ENCODE results near the gene RFTN1.

Gene RFTN1

DNA sequence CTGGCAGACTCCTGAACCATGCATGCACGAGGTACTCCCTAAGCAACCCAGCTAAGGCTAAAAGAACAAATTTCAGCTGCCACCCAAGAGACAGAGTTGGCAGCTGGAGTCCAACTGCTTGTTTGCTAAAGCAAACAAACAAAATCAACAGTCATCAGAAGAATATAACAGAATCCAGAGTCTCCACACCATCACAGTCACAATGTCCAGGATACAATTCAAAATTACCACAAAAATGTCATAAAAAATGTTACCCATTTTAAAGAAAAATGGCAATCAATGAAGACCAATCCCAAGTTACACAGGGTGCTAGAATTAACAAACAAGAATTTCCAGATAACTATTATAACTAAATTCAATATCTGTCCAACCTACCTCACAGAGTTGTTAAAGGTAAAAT, 42.9 kb downstream of the RFTN1 start:
- Histone ChIP-seq H3K27ac (ENCODE audit: low read depth, low read length) (no peak overlapping the region), H3K4me1 (ENCODE audit: control insufficient read depth in 1 of 2, insufficient read depth in 2 of 2, low read length in 2 of 2) (peaks cover 5 to 6% of the 10 kb centered on the region in 2 donors), H3K9ac (ENCODE audit: low read depth in 1 of 2, low read length in 2 of 2) (no peak overlapping the region), H3K27me3 (ENCODE audit: control insufficient read depth in 1 of 2, insufficient read depth in 2 of 2, low read length in 2 of 2) (no peaks in the 10 kb centered on the region), H3K4me3 (ENCODE audit: low read depth in 1 of 2, low read length in 2 of 2) (no peak overlapping the region), H3K36me3 (ENCODE audit: control insufficient read depth in 1 of 2, insufficient read depth in 2 of 2, low read length in 2 of 2) (peaks cover 3% of the 10 kb centered on the region in 2 donors), H3K9me3 (ENCODE audit: control insufficient read depth in 1 of 2, low read length in 2 of 2) (no peaks in the 10 kb centered on the region)

DNA sequence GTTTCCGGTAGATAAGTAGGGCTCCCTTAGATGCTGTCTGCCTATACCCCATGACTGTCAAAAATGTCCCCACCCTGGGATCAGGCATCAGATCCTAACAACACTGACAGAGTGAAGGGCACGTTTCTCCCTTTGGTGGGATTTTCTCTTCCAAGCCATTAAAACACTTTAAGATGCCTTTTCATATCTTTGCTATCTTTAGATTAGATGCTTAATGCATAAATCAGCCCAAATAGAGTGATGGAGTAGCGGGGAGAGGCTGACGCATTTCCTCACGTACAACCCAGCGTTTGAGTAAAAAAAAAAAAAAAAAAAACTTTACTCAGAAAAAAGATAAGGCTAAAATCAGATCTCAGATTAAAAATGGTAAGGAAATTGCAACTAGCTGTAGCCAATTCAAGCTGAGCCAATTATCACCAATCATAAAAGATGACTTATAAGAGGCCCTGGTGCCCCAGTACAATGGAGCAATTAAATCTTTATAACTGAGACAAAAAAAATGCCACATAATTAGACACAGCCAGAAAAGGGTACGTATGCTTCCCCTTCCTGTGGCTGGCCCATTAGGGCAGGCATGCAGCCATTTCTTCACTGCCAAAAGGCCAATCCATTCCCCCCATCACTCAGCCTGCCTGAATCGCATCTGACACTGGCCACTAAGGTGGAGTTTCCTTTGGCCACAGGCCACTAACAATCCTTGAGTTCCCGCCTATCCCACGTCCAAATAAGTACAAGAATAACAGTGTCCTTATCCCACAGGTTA, 45.0 kb downstream of the RFTN1 start:
- H3K27me3 ChIP-seq (ENCODE audit: control insufficient read depth in 1 of 2, insufficient read depth in 2 of 2, low read length in 2 of 2), result no peaks in the 10 kb centered on the region
- no peak overlapping the region for H3K4me3 ChIP-seq (ENCODE audit: low read depth in 1 of 2, low read length in 2 of 2)
- no peak overlapping the region for H3K9ac ChIP-seq (ENCODE audit: low read depth in 1 of 2, low read length in 2 of 2)
- no peak overlapping the region for H3K27ac ChIP-seq (ENCODE audit: low read depth, low read length)
- H3K4me1 ChIP-seq (ENCODE audit: control insufficient read depth in 1 of 2, insufficient read depth in 2 of 2, low read length in 2 of 2), result peaks cover 3 to 6% of the 10 kb centered on the region in 2 donors
- H3K36me3 ChIP-seq (ENCODE audit: control insufficient read depth in 1 of 2, insufficient read depth in 2 of 2, low read length in 2 of 2), result peaks cover 3% of the 10 kb centered on the region in 2 donors
- H3K9me3 ChIP-seq (ENCODE audit: control insufficient read depth in 1 of 2, low read length in 2 of 2), result no peaks in the 10 kb centered on the region

DNA sequence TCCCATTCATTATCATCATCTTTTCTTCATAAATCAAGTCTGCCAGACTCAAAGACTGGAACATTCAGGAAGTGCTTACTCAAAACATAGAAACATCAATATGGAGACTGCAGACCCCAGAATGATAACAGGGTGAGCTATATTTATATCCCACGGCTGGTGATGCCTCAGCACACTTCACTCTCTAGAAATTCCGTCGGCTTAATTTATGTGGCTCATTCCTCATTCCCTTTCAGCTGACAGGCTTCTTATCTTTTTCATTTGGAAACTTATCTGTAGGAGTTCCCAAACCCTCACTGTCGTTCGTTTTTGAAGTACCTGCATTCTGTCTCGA, 45.5 kb downstream of the RFTN1 start:
- no peak overlapping the region for H3K27ac ChIP-seq (ENCODE audit: low read depth, low read length)
- H3K4me3 ChIP-seq (ENCODE audit: low read depth in 1 of 2, low read length in 2 of 2), result no peak overlapping the region
- H3K4me1 ChIP-seq (ENCODE audit: control insufficient read depth in 1 of 2, insufficient read depth in 2 of 2, low read length in 2 of 2), result peaks cover 3 to 6% of the 10 kb centered on the region in 2 donors

DNA sequence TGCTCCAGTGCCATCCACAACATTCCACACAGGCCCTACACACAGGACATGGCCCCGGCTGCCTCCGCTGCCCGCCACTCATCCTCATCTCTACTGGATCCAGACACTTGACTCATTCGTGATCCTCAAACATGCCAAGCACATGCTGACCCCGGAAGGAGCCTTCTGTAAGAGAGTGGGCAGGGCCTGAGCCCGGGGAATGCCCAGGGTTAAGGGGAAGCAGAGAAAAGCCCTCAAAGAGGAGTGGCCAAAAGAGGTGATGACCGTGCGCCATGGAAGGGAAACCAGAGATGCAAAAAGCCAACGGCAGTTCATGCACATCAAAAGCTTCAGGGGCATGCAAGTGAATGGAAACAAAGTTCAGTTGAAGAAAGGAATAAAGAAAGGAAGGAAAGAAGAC, 46.1 kb downstream of the RFTN1 start:
- Histone ChIP-seq H3K36me3 (ENCODE audit: control insufficient read depth in 1 of 2, insufficient read depth in 2 of 2, low read length in 2 of 2) (peaks cover under 1 to 3% of the 10 kb centered on the region in 2 donors), H3K27ac (ENCODE audit: low read depth, low read length) (no peak overlapping the region), H3K27me3 (ENCODE audit: control insufficient read depth in 1 of 2, insufficient read depth in 2 of 2, low read length in 2 of 2) (no peaks in the 10 kb centered on the region), H3K4me1 (ENCODE audit: control insufficient read depth in 1 of 2, insufficient read depth in 2 of 2, low read length in 2 of 2) (peaks cover 3 to 6% of the 10 kb centered on the region in 2 donors), H3K4me3 (ENCODE audit: low read depth in 1 of 2, low read length in 2 of 2) (no peak overlapping the region), H3K9ac (ENCODE audit: low read depth in 1 of 2, low read length in 2 of 2) (no peak overlapping the region), H3K9me3 (ENCODE audit: control insufficient read depth in 1 of 2, low read length in 2 of 2) (no peaks in the 10 kb centered on the region)

More for the DNA sequence above, 45.5 kb downstream of the RFTN1 start:
- Histone ChIP-seq H3K36me3 (ENCODE audit: control insufficient read depth in 1 of 2, insufficient read depth in 2 of 2, low read length in 2 of 2) (peaks cover 3% of the 10 kb centered on the region in 2 donors), H3K9me3 (ENCODE audit: control insufficient read depth in 1 of 2, low read length in 2 of 2) (no peaks in the 10 kb centered on the region), H3K27me3 (ENCODE audit: control insufficient read depth in 1 of 2, insufficient read depth in 2 of 2, low read length in 2 of 2) (no peaks in the 10 kb centered on the region), H3K9ac (ENCODE audit: low read depth in 1 of 2, low read length in 2 of 2) (no peak overlapping the region)

DNA sequence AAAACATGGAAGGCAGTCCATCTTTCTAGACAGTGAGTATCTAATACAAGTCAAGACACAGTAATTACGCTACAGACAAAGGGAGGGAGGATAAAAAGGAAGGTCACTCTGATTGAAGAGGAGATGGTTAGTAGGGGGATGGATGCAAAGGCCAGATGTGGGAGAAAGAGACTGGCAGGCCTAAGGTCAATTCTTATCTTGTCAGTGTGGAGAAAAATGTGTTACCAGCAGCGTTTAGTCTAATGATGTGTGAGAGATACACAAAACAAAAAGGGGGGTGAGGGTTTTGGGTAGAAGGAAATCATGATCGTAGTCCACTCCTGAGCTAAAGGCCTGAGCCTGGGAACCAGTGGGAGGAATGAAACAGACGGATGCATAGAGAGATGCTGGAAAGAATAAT, 46.7 kb downstream of the RFTN1 start:
- no peak overlapping the region for H3K9ac ChIP-seq (ENCODE audit: low read depth in 1 of 2, low read length in 2 of 2)
- H3K27ac ChIP-seq (ENCODE audit: low read depth, low read length), result no peak overlapping the region
- peaks cover 3 to 6% of the 10 kb centered on the region in 2 donors for H3K4me1 ChIP-seq (ENCODE audit: control insufficient read depth in 1 of 2, insufficient read depth in 2 of 2, low read length in 2 of 2)
- H3K4me3 ChIP-seq (ENCODE audit: low read depth in 1 of 2, low read length in 2 of 2), result no peak overlapping the region
- no peaks in the 10 kb centered on the region for H3K9me3 ChIP-seq (ENCODE audit: control insufficient read depth in 1 of 2, low read length in 2 of 2)
- no peaks in the 10 kb centered on the region for H3K27me3 ChIP-seq (ENCODE audit: control insufficient read depth in 1 of 2, insufficient read depth in 2 of 2, low read length in 2 of 2)
- H3K36me3 ChIP-seq (ENCODE audit: control insufficient read depth in 1 of 2, insufficient read depth in 2 of 2, low read length in 2 of 2), result peaks cover 0 to 3% of the 10 kb centered on the region in 2 donors

DNA sequence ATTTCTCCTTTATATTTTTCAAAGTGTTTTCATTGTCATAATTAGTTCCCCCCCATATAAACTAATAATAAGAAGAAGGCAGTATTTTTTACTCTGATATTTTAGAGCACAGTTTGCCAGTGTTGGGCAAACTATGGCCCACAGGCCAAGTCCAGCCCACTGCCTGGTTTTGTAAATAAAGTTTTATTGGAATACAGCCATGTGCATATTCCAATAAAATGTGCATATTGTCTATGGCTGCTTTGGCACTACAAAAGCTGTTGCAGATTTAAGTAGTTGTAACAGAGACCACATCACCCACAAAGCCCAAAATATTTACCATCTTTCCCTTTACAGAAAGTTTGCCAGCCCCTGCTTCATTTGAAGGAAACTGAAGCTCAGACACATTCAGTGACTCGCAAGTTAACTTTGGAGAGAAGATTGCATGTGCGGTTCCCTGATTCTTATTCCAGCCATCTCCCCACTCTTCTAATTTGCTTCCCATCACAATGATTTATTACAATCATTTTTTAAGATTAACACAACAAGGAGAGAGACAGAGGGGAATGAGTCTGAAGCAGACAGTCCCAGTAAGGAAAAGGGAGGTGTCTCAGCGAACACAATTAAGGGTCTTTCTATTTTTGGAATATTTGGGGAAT, 48.9 kb downstream of the RFTN1 start:
- Histone ChIP-seq H3K27ac (ENCODE audit: low read depth, low read length) (no peak overlapping the region), H3K9ac (ENCODE audit: low read depth in 1 of 2, low read length in 2 of 2) (no peak overlapping the region), H3K4me3 (ENCODE audit: low read depth in 1 of 2, low read length in 2 of 2) (no peak overlapping the region), H3K4me1 (ENCODE audit: control insufficient read depth in 1 of 2, insufficient read depth in 2 of 2, low read length in 2 of 2) (peaks cover 3 to 6% of the 10 kb centered on the region in 2 donors), H3K9me3 (ENCODE audit: control insufficient read depth in 1 of 2, low read length in 2 of 2) (no peaks in the 10 kb centered on the region), H3K27me3 (ENCODE audit: control insufficient read depth in 1 of 2, insufficient read depth in 2 of 2, low read length in 2 of 2) (no peaks in the 10 kb centered on the region), H3K36me3 (ENCODE audit: control insufficient read depth in 1 of 2, insufficient read depth in 2 of 2, low read length in 2 of 2) (no peaks in the 10 kb centered on the region)

DNA sequence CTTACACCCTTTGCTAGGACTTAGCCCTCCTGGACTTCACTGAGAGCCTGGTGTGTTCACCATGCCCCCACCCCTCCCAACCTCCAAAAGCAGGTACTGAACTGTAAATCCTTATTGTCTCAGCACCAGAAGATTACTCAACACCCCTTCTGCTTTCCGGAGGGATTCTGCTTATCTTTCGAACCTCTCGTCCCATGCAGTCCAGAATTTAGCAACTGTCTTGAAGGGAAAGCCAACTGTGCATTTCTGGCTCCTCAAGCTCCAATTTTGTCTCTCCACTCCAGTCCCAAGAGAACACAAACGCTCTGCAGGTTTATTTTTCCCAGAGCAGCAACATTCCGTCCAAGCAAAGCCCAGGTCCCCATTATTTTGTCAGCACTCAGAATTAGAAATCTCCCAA, 49.6 kb downstream of the RFTN1 start:
- no peaks in the 10 kb centered on the region for H3K36me3 ChIP-seq (ENCODE audit: control insufficient read depth in 1 of 2, insufficient read depth in 2 of 2, low read length in 2 of 2)
- H3K27ac ChIP-seq (ENCODE audit: low read depth, low read length), result no peak overlapping the region
- H3K27me3 ChIP-seq (ENCODE audit: control insufficient read depth in 1 of 2, insufficient read depth in 2 of 2, low read length in 2 of 2), result no peaks in the 10 kb centered on the region
- no peak overlapping the region for H3K9ac ChIP-seq (ENCODE audit: low read depth in 1 of 2, low read length in 2 of 2)
- no peaks in the 10 kb centered on the region for H3K9me3 ChIP-seq (ENCODE audit: control insufficient read depth in 1 of 2, low read length in 2 of 2)
- peaks cover 3 to 6% of the 10 kb centered on the region in 2 donors for H3K4me1 ChIP-seq (ENCODE audit: control insufficient read depth in 1 of 2, insufficient read depth in 2 of 2, low read length in 2 of 2)
- no peak overlapping the region for H3K4me3 ChIP-seq (ENCODE audit: low read depth in 1 of 2, low read length in 2 of 2)

DNA sequence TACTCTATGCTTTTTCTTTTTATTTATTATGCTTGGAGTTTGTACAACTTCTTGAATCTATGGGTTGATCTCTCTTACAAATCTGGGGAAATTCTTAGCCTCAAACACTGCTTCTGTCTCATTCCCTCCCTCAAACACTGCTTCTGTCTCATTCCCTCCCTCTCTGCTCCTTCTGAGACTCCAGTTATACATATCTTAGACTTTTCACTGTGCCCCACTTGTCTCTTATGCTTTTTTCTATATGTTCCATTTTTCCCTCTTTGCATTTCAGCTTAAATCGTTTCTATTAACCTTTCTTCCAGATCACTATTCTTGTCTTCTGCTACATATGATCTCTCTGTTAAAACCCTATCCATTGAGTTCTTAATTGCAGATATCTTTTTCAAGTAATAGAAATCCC, 50.4 kb downstream of the RFTN1 start:
- peaks cover 3 to 4% of the 10 kb centered on the region in 2 donors for H3K4me1 ChIP-seq (ENCODE audit: control insufficient read depth in 1 of 2, insufficient read depth in 2 of 2, low read length in 2 of 2)
- no peaks in the 10 kb centered on the region for H3K36me3 ChIP-seq (ENCODE audit: control insufficient read depth in 1 of 2, insufficient read depth in 2 of 2, low read length in 2 of 2)
- H3K9me3 ChIP-seq (ENCODE audit: control insufficient read depth in 1 of 2, low read length in 2 of 2), result no peaks in the 10 kb centered on the region
- no peaks in the 10 kb centered on the region for H3K27me3 ChIP-seq (ENCODE audit: control insufficient read depth in 1 of 2, insufficient read depth in 2 of 2, low read length in 2 of 2)
- H3K4me3 ChIP-seq (ENCODE audit: low read depth in 1 of 2, low read length in 2 of 2), result no peak overlapping the region
- H3K9ac ChIP-seq (ENCODE audit: low read depth in 1 of 2, low read length in 2 of 2), result no peak overlapping the region
- H3K27ac ChIP-seq (ENCODE audit: low read depth, low read length), result no peak overlapping the region

DNA sequence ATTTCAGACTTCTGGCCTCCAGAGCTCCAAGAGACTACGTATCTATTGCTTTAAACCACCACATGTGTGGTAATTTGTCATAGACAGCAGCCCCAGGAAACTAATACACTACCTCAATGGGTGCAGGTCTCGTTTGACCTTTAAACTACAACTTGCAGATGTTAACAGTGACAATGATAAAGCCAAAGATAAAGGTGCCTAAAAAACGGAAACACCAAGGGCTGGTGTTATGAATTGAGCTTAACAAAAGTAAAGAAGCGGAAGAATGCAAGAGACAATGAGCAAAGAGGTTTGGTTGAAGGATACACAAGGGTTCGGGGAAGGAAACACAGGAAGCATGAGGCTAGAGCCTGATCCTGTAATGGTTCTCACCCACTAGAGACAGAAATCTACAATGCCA, 50.8 kb downstream of the RFTN1 start:
- peaks cover 0 to 1% of the 10 kb centered on the region in 2 donors for H3K4me1 ChIP-seq (ENCODE audit: control insufficient read depth in 1 of 2, insufficient read depth in 2 of 2, low read length in 2 of 2)
- H3K27me3 ChIP-seq (ENCODE audit: control insufficient read depth in 1 of 2, insufficient read depth in 2 of 2, low read length in 2 of 2), result no peaks in the 10 kb centered on the region
- H3K9me3 ChIP-seq (ENCODE audit: control insufficient read depth in 1 of 2, low read length in 2 of 2), result no peaks in the 10 kb centered on the region
- no peaks in the 10 kb centered on the region for H3K36me3 ChIP-seq (ENCODE audit: control insufficient read depth in 1 of 2, insufficient read depth in 2 of 2, low read length in 2 of 2)
- H3K27ac ChIP-seq (ENCODE audit: low read depth, low read length), result no peak overlapping the region
- H3K9ac ChIP-seq (ENCODE audit: low read depth in 1 of 2, low read length in 2 of 2), result no peak overlapping the region
- H3K4me3 ChIP-seq (ENCODE audit: low read depth in 1 of 2, low read length in 2 of 2), result no peak overlapping the region

DNA sequence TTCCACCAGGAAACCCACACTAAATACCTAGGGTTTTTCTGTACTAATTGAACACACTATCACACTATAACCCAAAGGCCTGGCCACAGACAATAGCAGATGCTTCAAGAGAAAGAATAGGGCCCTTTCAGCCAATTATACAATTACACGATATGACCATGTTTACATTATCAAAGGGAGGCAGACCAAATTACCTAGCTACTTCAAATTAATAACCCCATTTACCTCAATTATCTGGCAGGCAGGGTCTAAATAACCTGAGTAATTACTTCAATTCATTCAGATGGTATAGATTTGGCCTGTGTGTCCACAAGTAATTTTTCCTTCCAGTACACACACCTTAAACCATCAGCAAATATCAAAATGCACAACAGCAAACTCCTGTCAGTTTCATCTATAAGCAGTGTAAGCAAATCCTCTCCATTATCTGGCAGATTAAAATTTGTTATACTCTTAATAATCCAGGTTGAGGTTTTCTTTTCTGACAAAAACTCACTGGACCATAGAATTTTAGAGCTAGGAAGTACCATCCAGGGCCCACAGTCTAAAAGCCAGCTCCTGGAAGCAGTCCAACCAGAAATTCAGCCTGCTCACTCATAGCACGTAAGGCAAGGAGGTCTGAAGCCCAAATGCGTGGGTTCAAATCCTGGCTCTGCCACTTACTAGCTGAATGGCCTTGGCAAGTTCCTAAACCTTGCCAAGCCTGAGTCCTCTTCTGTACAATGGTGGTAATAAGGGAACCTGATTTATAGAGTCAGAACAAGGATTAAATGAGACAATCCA, 51.8 kb downstream of the RFTN1 start:
- no peak overlapping the region for H3K4me3 ChIP-seq (ENCODE audit: low read depth in 1 of 2, low read length in 2 of 2)
- H3K27ac ChIP-seq (ENCODE audit: low read depth, low read length), result no peak overlapping the region
- H3K27me3 ChIP-seq (ENCODE audit: control insufficient read depth in 1 of 2, insufficient read depth in 2 of 2, low read length in 2 of 2), result no peaks in the 10 kb centered on the region
- no peaks in the 10 kb centered on the region for H3K36me3 ChIP-seq (ENCODE audit: control insufficient read depth in 1 of 2, insufficient read depth in 2 of 2, low read length in 2 of 2)
- H3K9ac ChIP-seq (ENCODE audit: low read depth in 1 of 2, low read length in 2 of 2), result no peak overlapping the region
- H3K4me1 ChIP-seq (ENCODE audit: control insufficient read depth in 1 of 2, insufficient read depth in 2 of 2, low read length in 2 of 2), result no peaks in the 10 kb centered on the region
- H3K9me3 ChIP-seq (ENCODE audit: control insufficient read depth in 1 of 2, low read length in 2 of 2), result no peaks in the 10 kb centered on the region

Data from duodenal mucosa (tissue), 2 donors.